Activated CD4-positive, alpha-beta T cell treated with anti-CD3 and anti-CD28 coated beads for 1 hour (primary cell): ENCODE measurements around the gene RCAN2.
"Not testable (repeated sequence)": the region's sequence is repeated elsewhere in the genome, so short reads cannot be mapped to it uniquely, and the experiment has no call there.

Experiments
- DNase-seq: peaks from one replicate; pipeline ENCODE4 v3.0.0-alpha.2; 2020

The RCAN2 gene

GRCh38 chr6:46381579-46381978 is 109.7 kb downstream of the RCAN2 start:
- DNase-seq = no peak

GRCh38 chr6:46381057-46381456 is 110.2 kb downstream of the RCAN2 start:
- DNase-seq = no peak

GRCh38 chr6:46380152-46380807 is 111.0 kb downstream of the RCAN2 start:
- DNase-seq = no peak

GRCh38 chr6:46378882-46379416 is 112.3 kb downstream of the RCAN2 start:
- DNase-seq = no peak

GRCh38 chr6:46378161-46378881 is 112.9 kb downstream of the RCAN2 start:
- no peak for DNase-seq

GRCh38 chr6:46377209-46377608 is 114.0 kb downstream of the RCAN2 start:
- DNase-seq = no peak

GRCh38 chr6:46376562-46377061 is 114.6 kb downstream of the RCAN2 start:
- DNase-seq = no peak

- DNase-seq = no peak
Measured at GRCh38 chr6:46370622-46371021, 120.6 kb downstream of the RCAN2 start.

GRCh38 chr6:46368169-46368536 is 123.1 kb downstream of the RCAN2 start:
- no peak for DNase-seq

- no peak for DNase-seq
Measured at GRCh38 chr6:46367354-46368168, 123.7 kb downstream of the RCAN2 start.

GRCh38 chr6:46366190-46366900 is 124.9 kb downstream of the RCAN2 start:
- no peak for DNase-seq

GRCh38 chr6:46357591-46357990 is 133.7 kb downstream of the RCAN2 start:
- DNase-seq = no peak

GRCh38 chr6:46356543-46356942 is 134.7 kb downstream of the RCAN2 start:
- DNase-seq = no peak

GRCh38 chr6:46353528-46353927 is 137.7 kb downstream of the RCAN2 start:
- DNase-seq = no peak

GRCh38 chr6:46352541-46353268 is 138.5 kb downstream of the RCAN2 start:
- DNase-seq = no peak

- DNase-seq = no peak
Measured at GRCh38 chr6:46350714-46351113, 140.5 kb downstream of the RCAN2 start.

GRCh38 chr6:46347669-46348068 is 143.6 kb downstream of the RCAN2 start:
- no peak for DNase-seq

GRCh38 chr6:46340246-46340645 is 151.0 kb downstream of the RCAN2 start:
- DNase-seq = no peak

- no peak for DNase-seq
Measured at GRCh38 chr6:46338131-46338530, 153.1 kb downstream of the RCAN2 start.

GRCh38 chr6:46334442-46334841 is 156.8 kb downstream of the RCAN2 start:
- no peak for DNase-seq

- DNase-seq = no peak
Measured at GRCh38 chr6:46333481-46333880, 157.8 kb downstream of the RCAN2 start.

GRCh38 chr6:46332448-46332847 is 158.8 kb downstream of the RCAN2 start:
- DNase-seq = not testable (repeated sequence)
